Mononuclear cell (primary cell): ENCODE measurements around the gene AKR1C4. TPM values are rescaled to one million over a fixed set of nuclear protein-coding genes. Genes with fewer than 3 reads are reported as not detected.
"Not testable (repeated sequence)": the region's sequence is repeated elsewhere in the genome, so short reads cannot be mapped to it uniquely, and the experiment has no call there.

Source experiments
- H3K27me3 ChIP-seq: 2 replicates; pipeline ENCODE4 v1.6.0; 2011; ENCODE audit warnings: low read length, control low read depth; ENCODE audit not compliant: insufficient read depth
- H3K4me1 ChIP-seq: 2 replicates; pipeline ENCODE4 v1.5.1; 2011; ENCODE audit warnings: mild to moderate bottlenecking, low read length, control low read depth; ENCODE audit not compliant: insufficient read depth
- H3K4me3 ChIP-seq: 2 replicates; pipeline ENCODE4 v1.5.1; 2011; ENCODE audit warnings: mild to moderate bottlenecking, low read length, moderate library complexity
- H3K9me3 ChIP-seq: 2 replicates; pipeline ENCODE4 v1.5.1; 2011; ENCODE audit warnings: low read depth, mild to moderate bottlenecking, control low read depth, low read length
- total RNA-seq: library from RNA; depleted of rRNA; stranded (reverse); fragments of >200 nt; gene quantifications from one replicate; pipeline ENCODE4 v1.2.3, GENCODE V29; 2012

The AKR1C4 gene
- total RNA-seq, 1 donor: 0.21 TPM

DNA sequence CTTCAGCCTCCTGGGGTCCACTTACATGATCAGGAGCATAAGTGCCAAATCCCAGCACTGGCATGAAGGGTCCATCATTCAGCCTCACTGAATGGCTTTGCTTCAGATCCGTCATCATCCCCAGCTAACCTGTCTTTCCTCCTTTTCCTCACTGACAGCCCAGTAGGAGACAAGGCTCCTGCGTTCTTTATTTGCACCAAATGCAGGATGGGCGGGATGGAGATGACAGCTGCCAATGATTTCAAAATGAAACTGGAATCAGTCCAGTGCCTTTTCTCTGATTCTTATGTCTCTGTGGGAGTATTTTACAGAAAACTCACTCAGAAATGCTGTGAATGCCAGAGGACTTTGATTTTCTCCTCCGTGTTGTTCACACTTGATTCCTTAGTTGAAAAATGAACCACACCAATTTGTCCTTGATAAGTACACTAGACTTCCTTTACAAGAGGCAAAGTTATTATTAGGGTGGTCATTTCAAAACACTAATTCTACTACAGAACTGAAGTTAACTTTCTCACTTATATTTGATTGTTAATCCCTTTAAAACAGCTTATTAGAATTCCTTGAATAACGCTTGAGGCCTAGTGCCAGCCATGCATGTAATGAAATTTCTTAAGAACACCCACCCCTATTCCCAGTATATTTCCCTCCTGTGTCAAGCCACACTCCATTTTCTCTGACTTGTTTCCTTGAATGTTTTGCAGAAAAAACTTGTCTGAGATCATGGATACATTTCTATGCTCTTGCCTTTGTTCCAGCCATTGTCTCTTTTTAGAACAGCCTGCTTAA is 11.5 kb upstream of the AKR1C4 start, which contains the start of gene AKR1C8:
Gene AKR1C8, minus strand, starts transcription at position 164 of the 789 bp plus-strand sequence. Its CDS starts 46 bp downstream, at position 118.
- H3K27me3 ChIP-seq: no peaks in the 10 kb centered on the region
- no peaks in the 10 kb centered on the region for H3K4me1 ChIP-seq
- no peak within 1 kb of the TSS for H3K4me3 ChIP-seq
- no peaks in the 10 kb centered on the region for H3K9me3 ChIP-seq

DNA sequence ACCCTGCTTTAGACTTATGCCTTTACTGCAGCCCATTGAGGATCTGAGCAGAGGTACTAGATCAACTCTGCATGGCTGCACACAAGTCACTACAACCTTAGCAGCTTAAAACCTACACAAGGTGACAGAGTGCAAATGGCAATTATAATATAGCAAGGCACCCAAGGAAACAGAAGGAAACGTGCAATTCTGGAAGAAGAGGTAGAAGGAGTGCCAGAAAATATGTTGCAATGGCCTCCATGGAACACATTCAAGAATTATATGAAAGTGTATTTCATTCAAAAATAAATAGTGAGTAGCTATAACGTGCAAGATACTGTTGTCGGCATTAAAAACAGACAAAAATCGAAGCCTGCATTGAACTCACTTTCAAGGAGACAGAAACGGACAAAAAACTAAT is 8.8 kb upstream of the AKR1C4 start:
- Histone ChIP-seq H3K4me3 (no peak overlapping the region), H3K9me3 (no peaks in the 10 kb centered on the region), H3K27me3 (no peaks in the 10 kb centered on the region), H3K4me1 (no peaks in the 10 kb centered on the region)

DNA sequence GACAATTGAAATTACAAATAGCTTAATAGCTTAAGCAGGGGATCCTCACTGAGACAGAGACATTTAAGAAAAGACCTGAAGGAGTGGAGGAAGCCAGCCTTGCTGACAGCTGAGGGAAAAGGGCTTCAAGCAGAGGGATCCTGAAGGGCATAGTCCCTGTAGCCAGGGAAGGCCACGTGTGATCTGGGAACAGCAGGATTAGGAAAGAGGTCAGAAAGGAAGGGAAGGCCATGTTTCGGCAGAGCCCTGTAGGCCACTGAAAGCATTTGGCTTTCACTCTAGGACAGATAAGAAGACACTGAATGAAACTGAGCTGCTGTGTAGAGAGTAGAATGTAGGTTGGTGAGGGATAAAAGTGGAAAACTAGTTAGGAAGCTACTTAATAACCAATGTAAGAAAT is 8.3 kb upstream of the AKR1C4 start:
- Histone ChIP-seq H3K9me3 (no peaks in the 10 kb centered on the region), H3K27me3 (no peaks in the 10 kb centered on the region), H3K4me1 (no peaks in the 10 kb centered on the region), H3K4me3 (no peak overlapping the region)

DNA sequence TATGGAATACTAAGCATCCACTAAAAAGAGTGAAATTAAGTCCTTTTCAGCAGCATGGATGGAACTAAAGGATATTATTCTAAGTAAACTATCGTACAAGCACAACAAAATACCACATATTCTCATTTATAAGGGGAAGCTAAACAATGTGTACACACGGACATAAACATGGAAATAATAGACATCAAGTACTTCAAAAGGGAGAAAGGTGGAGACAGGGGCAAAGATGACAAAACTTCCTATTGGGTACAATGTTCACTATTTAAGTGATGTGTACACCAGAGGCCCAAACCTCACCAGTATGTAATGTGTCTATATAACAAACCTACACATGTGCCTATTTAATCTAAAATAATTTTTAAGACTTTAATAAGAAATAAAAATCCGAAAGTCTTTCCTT is 2.2 kb upstream of the AKR1C4 start:
- Histone ChIP-seq H3K27me3 (no peaks in the 10 kb centered on the region), H3K9me3 (no peaks in the 10 kb centered on the region), H3K4me1 (no peaks in the 10 kb centered on the region), H3K4me3 (no peak overlapping the region)

DNA sequence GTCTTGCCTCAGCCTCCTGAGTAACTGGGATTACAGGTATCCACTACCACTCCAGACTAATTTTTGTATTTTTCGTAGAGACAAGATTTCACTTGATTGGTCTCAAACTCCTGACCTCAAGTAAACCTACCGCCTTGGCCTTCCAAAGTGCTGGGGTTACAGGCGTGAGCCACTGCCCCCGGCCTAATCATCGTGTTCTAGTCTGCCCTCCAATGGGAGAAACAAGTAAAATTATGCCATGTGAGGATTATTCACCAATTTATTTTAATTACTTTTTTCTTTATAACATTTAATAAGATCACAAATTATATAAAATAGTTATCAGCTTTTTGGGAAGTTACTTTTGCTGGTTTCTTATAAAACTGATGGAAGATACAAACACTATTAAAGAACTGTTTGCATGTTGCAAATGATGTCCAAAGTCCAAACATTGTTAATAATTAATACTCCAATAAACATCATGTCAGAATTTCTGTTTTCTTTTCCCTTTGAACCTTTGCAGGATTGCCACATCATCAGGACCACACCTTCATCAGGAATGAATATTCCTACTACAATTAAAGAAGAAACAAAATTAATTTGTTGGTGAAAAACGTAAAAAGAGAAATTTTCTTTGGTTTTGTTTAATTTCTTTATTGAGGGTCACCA is 786 bp upstream of the AKR1C4 start:
- Histone ChIP-seq H3K9me3 (no peaks in the 10 kb centered on the region), H3K27me3 (no peaks in the 10 kb centered on the region), H3K4me1 (no peaks in the 10 kb centered on the region), H3K4me3 (no peak overlapping the region)

DNA sequence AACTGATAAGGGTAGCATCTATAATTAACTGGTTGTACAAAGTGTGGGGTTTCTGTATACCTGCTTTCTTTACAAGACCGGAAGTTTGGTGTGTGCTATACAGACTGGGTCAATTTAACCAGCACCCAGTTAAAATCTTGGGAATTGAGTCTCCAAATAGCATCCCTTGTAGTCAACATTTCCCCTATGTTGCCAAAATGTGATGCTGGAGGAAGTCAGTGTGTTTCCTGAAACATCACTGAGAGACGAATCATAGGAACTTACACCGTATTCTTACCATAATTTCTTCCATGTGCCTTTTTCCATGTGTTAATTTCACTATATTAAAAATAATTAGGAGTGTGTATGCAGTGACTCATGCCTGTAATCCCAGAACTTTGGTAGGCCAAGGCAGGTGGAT is 1.7 kb downstream of the AKR1C4 start:
- Histone ChIP-seq H3K9me3 (no peaks in the 10 kb centered on the region), H3K27me3 (no peaks in the 10 kb centered on the region), H3K4me3 (no peak overlapping the region), H3K4me1 (no peaks in the 10 kb centered on the region)

DNA sequence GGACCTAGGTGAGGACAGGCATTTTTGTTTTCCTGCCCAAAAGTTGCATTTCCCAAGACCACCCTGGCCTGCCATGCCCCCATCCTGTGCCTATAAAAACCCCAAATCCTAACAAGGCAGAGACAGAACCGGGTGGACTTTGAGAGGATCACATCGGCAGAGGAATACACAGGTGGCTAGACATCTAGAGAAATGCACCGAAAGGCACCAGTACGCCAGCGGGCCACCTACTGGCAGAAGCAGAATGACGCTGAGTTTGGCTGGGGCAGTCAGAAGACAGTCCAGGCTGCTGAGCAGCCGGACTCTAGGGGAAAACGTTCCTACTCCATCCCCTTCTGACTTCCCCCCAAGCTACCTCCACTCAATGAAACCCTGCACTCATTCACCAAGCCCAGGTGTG is 2.8 kb downstream of the AKR1C4 start:
- H3K4me1 ChIP-seq: no peaks in the 10 kb centered on the region
- H3K4me3 ChIP-seq: no peak overlapping the region
- H3K27me3 ChIP-seq: no peaks in the 10 kb centered on the region
- H3K9me3 ChIP-seq: no peaks in the 10 kb centered on the region

DNA sequence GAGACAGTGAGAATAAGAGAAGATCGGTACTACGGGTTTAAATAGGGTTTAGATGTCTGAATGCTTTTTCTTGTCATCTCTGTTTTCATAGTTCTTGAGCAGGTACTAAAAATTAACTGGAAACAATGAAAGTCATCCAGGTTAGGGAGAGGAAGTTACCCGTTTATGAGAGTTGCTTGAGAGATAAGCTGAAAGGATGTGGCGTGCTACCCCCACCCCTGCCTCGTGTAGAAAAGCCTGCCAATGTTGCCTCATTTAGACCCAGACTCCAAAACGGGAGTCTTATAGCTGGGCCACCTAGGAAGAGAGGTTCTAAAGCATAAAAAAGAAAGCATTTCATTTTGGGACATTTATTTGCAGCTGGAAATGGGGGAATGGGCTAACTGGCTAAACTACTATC is 10.2 kb downstream of the AKR1C4 start:
- Histone ChIP-seq H3K9me3 (no peaks in the 10 kb centered on the region), H3K4me1 (no peaks in the 10 kb centered on the region), H3K27me3 (no peaks in the 10 kb centered on the region), H3K4me3 (no peak overlapping the region)

DNA sequence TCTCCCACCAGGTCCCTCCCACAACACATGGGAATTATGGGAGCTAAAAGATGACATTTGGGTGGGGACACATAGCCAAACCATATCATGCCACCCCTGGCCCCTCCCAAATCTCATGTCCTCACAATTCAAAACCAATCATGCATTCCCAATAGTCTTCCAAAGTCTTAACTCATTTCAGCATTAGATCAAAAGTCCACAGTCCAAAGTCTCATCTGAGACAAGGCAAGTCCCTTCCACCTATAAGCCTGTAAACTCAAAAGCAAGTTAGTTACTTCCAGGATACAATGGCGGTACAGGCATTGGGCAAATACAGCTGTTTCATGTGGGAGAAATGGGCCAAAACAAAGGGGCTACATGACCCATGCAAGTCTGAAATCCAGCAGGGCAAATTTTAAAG is 13.1 kb downstream of the AKR1C4 start:
- not testable (repeated sequence) for H3K27me3 ChIP-seq, H3K4me1 ChIP-seq, H3K9me3 ChIP-seq, H3K4me3 ChIP-seq

DNA sequence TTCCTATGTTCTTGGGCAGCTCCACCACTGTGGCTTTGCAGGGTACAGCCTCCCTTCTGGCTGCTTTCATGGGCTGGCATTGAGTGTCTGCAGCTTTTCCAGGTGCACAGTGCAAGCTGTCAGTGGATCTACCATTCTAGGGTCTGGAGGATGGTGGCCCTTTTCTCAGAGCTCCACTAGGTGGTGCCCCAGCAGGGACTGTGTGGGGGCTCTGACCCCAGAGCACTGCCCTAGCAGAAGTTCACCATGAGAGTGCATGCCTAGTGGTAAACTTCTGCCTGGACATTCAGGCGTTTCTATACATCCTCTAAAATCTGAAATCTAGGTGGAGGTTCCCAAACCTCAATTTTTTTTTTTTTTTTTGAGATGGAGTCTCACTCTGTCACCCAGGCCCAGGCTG is 13.6 kb downstream of the AKR1C4 start:
- not testable (repeated sequence) for H3K4me3 ChIP-seq, H3K4me1 ChIP-seq, H3K27me3 ChIP-seq, H3K9me3 ChIP-seq

DNA sequence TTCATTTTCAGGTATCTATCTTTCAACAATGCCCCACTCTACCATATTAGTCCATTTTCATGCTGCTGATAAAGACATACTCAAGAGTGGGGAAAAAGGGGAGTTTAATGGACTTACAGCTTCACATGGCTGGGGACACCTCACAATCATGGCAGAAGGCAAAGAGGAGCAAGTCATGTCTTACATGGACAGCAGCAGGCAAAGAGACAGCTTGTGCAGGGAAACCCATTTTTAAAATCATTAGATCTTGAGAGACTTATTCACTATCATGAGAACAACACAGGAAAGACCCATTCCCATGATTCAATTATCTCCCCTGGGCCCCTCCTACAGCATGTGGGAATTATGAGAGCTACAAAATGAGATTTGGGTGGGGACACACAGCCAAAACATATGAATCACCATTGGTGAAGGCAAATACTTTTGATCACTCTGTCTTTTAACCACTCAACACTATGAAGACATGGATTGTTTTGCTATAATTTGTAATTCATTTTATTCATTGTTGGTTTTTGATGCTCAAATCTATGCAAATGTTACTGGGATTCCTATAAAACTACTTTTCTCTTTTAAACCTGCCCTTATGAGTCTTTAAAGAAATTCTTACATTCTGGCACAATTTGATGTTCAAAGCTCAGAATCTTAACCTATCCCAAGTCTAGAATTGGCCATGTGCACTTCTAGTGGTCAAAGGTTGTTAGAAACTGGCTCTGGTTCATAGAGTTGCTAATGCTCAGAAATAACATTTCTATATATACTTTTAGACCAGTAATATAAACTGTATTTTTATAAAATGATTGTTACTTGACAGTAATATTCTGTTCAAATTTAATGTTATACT is 15.3 kb downstream of the AKR1C4 start:
- Histone ChIP-seq H3K4me3 (no peak overlapping the region), H3K9me3 (no peaks in the 10 kb centered on the region), H3K27me3 (no peaks in the 10 kb centered on the region), H3K4me1 (no peaks in the 10 kb centered on the region)

DNA sequence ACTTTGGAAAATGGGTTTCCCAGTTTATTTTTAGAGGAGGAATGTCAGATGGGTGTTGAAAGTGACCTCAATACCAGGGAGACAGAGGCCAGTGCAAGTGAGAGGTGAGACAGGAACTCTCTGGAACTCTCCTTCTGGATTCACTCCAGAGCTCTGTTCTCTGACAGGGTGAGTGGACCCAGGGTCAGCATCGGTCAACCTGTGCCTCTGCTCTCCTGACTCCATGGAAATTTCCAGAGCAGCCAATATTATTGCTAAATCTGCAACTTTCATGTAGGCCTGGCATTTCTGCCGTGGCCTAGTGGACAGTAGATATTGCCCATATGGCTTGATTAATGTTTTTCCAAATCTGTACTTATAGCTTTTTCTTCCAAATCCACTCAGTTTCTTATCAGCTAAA is 20.2 kb downstream of the AKR1C4 start:
- Histone ChIP-seq H3K9me3 (no peaks in the 10 kb centered on the region), H3K4me3 (no peak overlapping the region), H3K27me3 (no peaks in the 10 kb centered on the region), H3K4me1 (no peaks in the 10 kb centered on the region)

DNA sequence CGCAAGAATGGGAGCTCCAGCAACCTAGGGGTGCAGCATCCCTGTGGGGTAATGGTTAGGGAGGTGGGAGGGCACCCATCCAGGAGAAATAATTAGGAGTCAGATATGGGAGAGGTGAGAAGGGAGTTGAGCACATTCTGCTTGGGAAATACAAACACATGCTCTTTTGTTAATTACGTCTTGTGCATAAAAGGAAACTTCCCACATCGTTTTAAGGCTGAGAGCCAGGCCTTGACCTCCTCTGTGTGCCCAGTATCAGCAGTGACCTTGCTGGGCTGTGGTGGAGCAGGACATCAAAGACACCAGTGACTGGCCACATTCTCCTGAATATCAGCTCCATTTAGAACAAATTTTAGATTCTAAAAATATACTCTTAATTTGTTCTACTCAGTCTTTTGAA is 22.6 kb downstream of the AKR1C4 start:
- Histone ChIP-seq H3K4me3 (no peak overlapping the region), H3K27me3 (no peaks in the 10 kb centered on the region), H3K9me3 (no peaks in the 10 kb centered on the region), H3K4me1 (no peaks in the 10 kb centered on the region)

DNA sequence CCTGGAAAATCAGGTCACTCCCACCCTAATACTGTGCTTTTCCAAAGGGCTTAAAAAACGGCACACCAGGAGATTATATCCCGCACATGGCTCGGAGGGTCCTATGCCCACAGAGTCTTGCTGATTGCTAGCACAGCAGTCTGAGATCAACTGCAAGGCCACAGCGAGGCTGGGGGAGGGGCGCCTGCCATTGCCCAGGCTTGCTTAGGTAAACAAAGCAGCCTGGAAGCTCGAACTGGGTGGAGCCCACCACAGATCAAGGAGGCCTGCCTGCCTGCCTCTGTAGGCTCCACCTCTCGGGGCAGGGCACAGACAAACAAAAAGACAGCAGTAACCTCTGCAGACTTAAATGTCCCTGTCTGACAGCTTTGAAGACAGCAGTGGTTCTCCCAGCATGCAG is 26.3 kb downstream of the AKR1C4 start:
- H3K4me3 ChIP-seq, H3K9me3 ChIP-seq, H3K27me3 ChIP-seq, H3K4me1 ChIP-seq: not testable (repeated sequence)

DNA sequence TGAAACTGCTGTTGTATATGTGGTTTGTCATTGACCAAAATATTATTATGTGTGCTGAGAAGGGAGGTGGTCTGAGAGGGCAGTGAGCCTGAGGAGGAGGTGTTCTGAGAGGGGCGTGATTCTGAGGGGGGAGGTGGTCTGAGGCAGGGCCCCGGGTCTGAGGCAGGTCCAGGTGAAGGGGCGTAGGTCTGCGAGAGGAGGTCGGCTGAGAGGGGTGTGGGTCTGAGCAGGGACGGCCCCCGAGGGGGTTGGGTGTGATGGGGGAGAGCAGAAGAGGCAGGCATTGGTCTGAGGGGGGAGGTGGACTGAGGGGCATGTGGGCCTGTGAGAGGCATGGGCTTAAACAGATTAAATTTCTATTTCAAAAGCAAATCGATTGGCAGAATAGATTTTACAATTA is 32.4 kb downstream of the AKR1C4 start:
- H3K27me3 ChIP-seq: no peaks in the 10 kb centered on the region
- peaks cover 6% of the 10 kb centered on the region for H3K4me1 ChIP-seq
- H3K4me3 ChIP-seq: no peak overlapping the region
- H3K9me3 ChIP-seq: no peaks in the 10 kb centered on the region
